ENCODE results near the gene UCMA. TPM values are rescaled to one million over a fixed set of nuclear protein-coding genes. Genes with fewer than 3 reads are reported as not detected.

UCMA gene
- polyA plus RNA-seq, 1 donor, result not detected

- no peak for DNase-seq
Observed at GRCh38 chr10:13231808-13232207, 2.4 kb downstream of the UCMA start.

- no peak for DNase-seq
Observed at GRCh38 chr10:13231190-13231589, 3.0 kb downstream of the UCMA start.

- DNase-seq, result no peak
Observed at GRCh38 chr10:13227031-13227430, 7.1 kb downstream of the UCMA start.

GRCh38 chr10:13225601-13226000, 8.6 kb downstream of the UCMA start:
- DNase-seq, result no peak

GRCh38 chr10:13224210-13224995, 9.8 kb downstream of the UCMA start:
- no peak for DNase-seq

- DNase-seq, result no peak
Observed at GRCh38 chr10:13223241-13223640, 10.9 kb downstream of the UCMA start.

- no peak for DNase-seq
Observed at GRCh38 chr10:13222566-13222965, 11.6 kb downstream of the UCMA start.

GRCh38 chr10:13222151-13222550, 12.0 kb downstream of the UCMA start:
- no peak for DNase-seq

GRCh38 chr10:13221572-13221971, 12.6 kb downstream of the UCMA start:
- DNase-seq, result no peak

- no peak for DNase-seq
Observed at GRCh38 chr10:13219685-13220670, 14.2 kb downstream of the UCMA start.

GRCh38 chr10:13218878-13219277, 15.3 kb downstream of the UCMA start:
- no peak for DNase-seq

GRCh38 chr10:13213163-13213562, 21.0 kb downstream of the UCMA start:
- no peak for DNase-seq

- DNase-seq, result peak; percentile 29
Observed at GRCh38 chr10:13206546-13207443, 27.4 kb downstream of the UCMA start.

GRCh38 chr10:13206091-13206490, 28.1 kb downstream of the UCMA start:
- DNase-seq, result no peak

- DNase-seq, result no peak
Observed at GRCh38 chr10:13201132-13201531, 33.0 kb downstream of the UCMA start.

- no peak for DNase-seq
Observed at GRCh38 chr10:13195016-13195415, 39.2 kb downstream of the UCMA start.

GRCh38 chr10:13193637-13194036, 40.5 kb downstream of the UCMA start:
- no peak for DNase-seq

GRCh38 chr10:13191362-13191761, 42.8 kb downstream of the UCMA start:
- no peak for DNase-seq

GRCh38 chr10:13190816-13191215, 43.4 kb downstream of the UCMA start:
- DNase-seq, result no peak

- DNase-seq, result peak; percentile 24
Observed at GRCh38 chr10:13189961-13190360, 44.2 kb downstream of the UCMA start.

GRCh38 chr10:13188593-13188992, 45.6 kb downstream of the UCMA start:
- DNase-seq, result no peak

- DNase-seq, result no peak
Observed at GRCh38 chr10:13187135-13187534, 47.0 kb downstream of the UCMA start.

Data from hindlimb muscle (tissue), 1 donor.